Activated CD8-positive, alpha-beta memory T cell treated with anti-CD3 and anti-CD28 coated beads for 1 hour (primary cell): ENCODE data around the gene ULBP1.
"Not testable (repeated sequence)": the region's sequence is repeated elsewhere in the genome, so short reads cannot be mapped to it uniquely, and the experiment has no call there.

ENCODE experiments used
- DNase-seq, 2 donors: peaks; one replicate each; pipeline ENCODE4 v3.0.0-alpha.2; 2020; ENCODE audit warnings: low read depth in 1 of 2; ENCODE audit errors: extremely low read depth in 1 of 2

ULBP1 gene

GRCh38 chr6:149951096-149951495 is 12.6 kb upstream of the ULBP1 start:
- no peak for DNase-seq

- DNase-seq: no peak
Observed at GRCh38 chr6:149951626-149952025, 12.1 kb upstream of the ULBP1 start.

DNA sequence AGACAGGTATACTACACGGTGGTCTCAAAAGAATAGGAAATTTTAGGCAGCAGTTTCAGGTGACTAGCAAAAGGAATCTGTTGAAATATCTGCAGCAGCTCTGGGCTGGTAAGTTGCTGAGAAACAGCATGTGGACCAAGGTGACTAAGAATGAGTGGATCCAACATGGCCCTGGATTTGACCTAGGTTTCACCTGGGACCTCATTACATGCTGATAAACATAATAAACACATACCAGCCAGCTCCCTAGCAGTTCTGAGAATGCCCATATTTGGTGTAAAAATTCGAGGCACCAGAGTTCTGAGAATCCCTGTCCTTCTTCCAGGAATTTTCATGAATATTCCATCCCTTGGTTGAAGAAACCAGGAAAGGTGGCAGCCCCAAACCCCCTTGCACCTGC is 10.4 kb upstream of the ULBP1 start:
- DNase-seq: not testable (repeated sequence)

- DNase-seq: not testable (repeated sequence)
Observed at GRCh38 chr6:149953934-149954327, 9.8 kb upstream of the ULBP1 start.

GRCh38 chr6:149954328-149954983 is 9.3 kb upstream of the ULBP1 start:
- not testable (repeated sequence) for DNase-seq

DNA sequence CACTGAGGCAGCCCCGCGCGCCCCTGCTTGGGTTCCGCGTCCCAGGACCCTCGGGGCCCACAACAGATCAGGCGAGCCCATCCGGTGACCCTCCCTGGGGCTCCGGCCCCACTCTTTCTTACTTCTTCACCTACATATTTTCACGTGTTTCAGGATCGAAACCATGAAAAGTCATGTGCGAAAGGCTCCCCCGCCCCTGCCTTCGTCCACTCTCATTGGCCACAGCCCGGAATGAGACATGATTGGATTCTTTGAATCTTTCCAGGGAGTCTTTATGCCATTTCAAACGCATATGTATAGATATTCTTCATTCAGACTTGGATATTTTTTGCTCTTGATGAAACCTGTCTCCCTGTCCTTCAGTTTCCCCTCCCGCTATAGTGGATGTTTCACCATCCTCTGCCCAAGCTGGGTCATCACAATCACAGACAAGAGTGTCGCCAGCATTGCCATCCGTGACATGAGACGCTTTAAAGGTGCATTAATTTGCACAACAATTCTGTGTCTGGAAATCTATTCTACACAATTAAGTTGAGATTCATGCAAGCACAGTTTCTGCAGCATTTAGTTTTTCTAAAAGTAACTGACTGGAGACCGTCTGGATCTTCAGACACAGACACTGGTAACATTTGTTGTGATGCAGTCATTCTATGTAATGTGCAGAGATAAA is 8.6 kb upstream of the ULBP1 start:
- DNase-seq: not testable (repeated sequence)

DNA sequence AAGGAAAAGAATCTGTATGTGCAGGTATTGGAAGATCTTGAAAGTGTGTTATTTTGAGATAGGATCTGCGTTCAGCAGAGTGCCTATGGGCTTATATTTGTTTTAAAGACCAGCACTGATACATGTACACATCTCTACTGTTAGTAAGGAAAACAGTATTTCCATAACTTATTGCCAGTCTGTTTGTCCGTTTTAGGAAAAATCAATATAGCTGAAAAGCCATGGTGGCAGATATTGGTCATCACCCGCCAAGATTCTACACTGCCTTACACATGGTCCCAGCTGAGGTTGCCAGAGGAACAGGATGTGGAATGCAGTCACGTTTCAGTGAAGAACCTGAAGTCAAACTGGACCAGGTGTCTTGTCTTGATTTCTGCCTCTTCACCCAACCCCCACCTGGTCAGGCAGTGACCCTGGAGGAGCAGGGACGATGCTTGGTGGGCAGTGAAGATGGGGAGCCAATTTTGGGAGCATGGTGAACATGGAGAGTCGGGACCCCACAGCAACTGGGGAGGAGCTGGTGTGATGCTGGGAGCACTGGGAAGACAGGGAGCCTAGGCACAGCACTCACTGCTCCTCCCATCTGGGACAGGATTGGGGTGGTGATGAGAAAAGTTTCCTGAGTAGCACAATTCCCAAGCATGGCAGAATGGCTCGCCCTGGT is 8.0 kb upstream of the ULBP1 start:
- not testable (repeated sequence) for DNase-seq

- not testable (repeated sequence) for DNase-seq
Observed at GRCh38 chr6:149958124-149958523, 5.6 kb upstream of the ULBP1 start.

GRCh38 chr6:149959806-149960205 is 3.9 kb upstream of the ULBP1 start:
- DNase-seq: not testable (repeated sequence)

DNA sequence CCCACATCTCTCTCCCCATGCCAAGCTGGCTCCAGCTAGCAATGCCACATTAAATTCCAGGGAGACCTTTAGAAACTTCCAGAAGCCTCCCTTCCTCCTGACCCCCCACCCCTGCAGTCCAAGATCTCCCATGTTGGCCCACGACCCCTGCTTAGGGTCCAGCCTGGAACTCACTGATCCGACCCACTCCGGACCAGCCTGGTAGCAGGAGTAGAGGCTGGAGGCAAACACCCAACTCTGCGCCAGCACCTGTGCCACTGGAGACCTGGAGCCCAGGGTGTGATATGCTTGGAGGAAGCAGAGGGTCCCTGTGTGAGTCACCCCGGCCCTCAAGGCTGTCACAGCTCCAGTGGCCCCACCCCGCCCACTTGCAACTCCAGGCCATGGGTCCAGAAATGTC is 3.3 kb upstream of the ULBP1 start:
- no peak for DNase-seq

GRCh38 chr6:149961728-149962425 is 1.9 kb upstream of the ULBP1 start:
- no peak for DNase-seq

DNA sequence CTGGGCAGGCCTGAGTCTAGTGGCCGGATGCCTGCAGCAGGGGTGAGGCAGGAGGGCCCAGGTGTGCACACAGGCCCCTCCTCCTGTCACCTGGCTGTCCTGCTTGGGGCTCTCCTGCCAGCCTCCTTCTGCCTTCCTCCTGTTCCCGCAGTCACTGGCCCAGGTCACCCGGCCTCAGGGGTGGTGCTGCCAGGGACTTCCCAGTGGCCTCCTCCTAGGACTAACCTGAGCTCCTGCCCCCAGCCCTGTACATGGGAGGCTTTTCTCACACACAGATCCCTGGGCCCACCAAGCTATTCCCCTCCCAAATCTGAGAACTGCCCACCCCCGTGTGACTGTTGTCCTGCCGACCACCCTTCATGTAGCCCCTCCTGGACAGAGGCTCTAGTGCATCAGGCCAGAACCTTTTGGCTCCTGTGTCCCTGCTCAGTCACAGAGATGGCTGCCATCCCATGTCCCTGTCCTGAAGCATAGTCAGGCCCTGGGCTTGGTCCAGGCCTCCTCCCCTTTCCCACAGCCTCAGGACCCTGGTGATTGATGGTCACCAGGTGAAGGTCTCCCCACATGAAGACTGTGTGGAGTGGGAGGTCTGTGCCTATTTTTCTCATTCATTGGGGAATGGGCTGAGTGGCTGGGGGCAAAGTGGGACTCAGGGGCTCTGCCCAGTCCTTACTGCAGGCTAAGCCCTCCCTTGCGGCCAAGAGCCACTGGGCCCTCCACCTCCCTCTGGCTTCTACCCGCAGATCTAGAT is 1.1 kb upstream of the ULBP1 start:
- no peak for DNase-seq

- no peak for DNase-seq
Observed at GRCh38 chr6:149963212-149963461, 606 bp upstream of the ULBP1 start.

DNA sequence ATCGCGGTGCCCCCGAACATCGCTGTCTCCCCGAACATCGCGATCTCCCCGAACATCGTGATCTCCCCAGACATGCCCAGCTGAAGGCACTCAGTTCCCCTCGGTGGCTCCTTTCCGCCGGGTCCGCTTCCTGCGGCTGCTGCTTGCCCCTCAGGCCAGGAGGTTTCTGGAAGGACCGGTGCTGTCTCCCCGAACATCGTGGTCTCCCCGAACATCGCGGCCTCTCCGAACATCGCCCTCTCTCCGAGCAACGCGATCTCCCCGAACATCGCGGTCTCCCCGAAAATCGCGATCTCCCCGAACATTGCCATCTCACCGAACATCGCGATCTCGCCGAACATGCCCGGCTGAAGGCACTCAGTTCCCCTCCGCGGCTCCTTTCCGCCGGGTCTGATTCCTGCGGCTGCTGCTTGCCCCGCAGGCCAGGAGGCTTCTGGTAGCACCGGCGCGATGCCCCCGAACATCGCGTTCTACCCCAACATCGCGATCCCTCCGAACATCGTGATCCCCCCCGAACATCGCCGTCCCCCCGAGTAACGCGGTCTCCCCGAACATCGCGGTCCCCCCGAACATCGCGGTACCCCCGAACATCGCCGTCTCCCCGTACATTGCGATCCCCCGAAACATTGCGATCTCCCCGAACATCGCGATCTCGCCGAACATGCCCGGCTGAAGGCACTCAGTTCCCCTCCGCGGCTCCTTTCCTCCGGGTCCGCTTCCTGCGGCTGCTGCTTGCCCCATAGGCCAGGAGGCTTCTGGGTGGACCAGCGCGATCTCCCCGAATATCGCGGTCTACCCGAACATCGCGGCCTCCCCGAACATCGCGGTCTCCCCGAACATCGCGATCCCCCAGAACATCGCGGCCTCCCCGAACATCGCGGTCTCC is 808 bp downstream of the ULBP1 start:
- DNase-seq: no peak

DNA sequence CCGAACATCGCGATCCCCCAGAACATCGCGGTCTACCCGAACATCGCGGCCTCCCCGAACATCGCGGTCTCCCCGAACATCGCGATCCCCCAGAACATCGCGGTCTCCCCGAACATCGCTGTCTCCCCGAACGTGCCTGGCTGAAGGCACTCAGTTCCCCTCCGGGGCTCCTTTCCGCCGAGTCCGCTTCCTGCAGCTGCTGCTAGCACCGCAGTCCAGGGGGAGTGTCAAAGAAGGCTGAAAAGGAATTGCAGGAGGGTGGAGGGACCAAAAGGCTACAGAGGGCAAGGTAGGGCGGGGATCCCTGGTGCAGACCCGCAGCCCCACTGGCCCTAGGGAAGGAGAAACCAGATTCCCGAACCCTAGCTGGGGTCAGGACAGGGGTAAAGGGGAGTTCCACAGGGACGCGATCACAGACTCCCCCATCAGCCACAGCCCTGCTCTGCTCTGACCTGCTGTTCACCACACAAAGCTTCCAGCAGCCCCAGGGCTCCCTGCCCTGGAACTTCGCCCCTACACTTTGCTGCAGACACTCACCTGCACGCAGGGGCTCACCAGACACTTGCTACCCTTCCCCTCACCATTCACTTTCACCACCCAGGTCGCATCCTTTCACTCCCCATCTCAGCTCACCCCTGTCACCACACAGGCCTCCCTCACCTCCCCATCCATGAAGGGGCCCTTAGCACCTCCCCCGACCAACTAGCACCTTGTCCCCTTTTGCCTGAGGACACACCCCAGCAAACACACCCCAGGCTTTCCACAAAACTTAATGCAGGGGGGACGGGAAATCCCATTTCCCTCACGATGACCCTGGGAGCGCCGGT is 1.7 kb downstream of the ULBP1 start:
- no peak for DNase-seq

- DNase-seq: not testable (repeated sequence)
Observed at GRCh38 chr6:149966319-149966718, 2.6 kb downstream of the ULBP1 start.

DNA sequence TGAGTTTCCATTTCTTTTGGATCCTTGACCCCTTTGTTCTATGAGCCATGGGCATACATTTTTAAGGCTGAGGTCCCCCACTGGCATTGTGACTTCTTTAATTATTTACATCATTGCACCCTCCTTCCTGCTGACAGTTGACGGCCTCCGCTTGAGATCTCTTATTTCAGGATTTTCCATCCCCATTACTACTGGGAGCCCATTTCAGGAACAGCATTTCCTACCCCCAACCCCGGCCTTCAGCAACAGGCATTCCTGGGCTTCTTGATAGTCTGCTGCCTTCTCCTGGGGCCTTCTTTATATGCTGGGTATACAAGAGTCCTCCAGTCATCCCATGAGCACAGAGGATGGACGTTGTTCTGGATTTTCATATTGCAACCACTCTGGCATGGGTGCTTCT is 3.8 kb downstream of the ULBP1 start:
- DNase-seq: no peak

DNA sequence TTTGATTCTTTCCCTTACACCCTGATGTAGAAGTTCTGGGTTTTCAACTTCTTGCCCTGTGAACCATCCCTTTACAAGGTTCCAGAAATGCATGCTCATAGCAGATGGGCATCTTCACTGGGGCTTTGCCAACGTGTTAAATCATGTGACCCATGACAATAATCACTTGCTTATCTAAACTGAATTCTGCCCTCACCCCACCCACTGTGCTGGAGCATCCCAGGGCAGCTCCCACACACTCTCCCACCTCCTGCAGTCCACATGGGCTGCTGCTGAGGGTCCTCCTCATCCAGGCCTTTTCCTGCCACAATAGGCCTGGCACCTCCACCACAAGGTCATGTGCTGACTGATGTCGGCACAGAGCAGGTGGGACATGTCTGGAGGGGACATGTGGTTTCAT is 4.3 kb downstream of the ULBP1 start:
- not testable (repeated sequence) for DNase-seq

GRCh38 chr6:149968909-149969308 is 5.2 kb downstream of the ULBP1 start:
- not testable (repeated sequence) for DNase-seq
